HEK293 (cell line): ENCODE measurements around the gene D2HGDH.

Source experiments
- CTCF ChIA-PET: fragments of 350-600 bp; formaldehyde crosslinking; extraction: SDS; loops from one replicate; lab custom pipeline; 2021; ENCODE audit warnings: antibody characterized with exemption; lab: Yijun Ruan, JAX
- POLR2A ChIA-PET: fragments of 300-600 bp; formaldehyde crosslinking; extraction: SDS; loops from one replicate; lab custom pipeline; 2020; ENCODE audit warnings: antibody characterized with exemption, inconsistent platforms; lab: Yijun Ruan, JAX
- H3K27ac ChIP-seq: fragments of 200-500 bp; sonication (Bioruptor generic); 2 replicates; pipeline ENCODE4 v1.5.1; 2014; ENCODE audit warnings: low read depth, low read length, control low read depth, inconsistent platforms; ENCODE audit errors: extremely low read depth
- H3K36me3 ChIP-seq, 2 experiments: fragments of 200-500 bp in 1 of 2; sonication (Bioruptor generic) in 1 of 2; 1 replicate in 1 of 2; 2 replicates in 1 of 2; pipeline ENCODE4 v1.5.1; 2014 to 2017; ENCODE audit warnings: inconsistent platforms in 2 of 2, low read length in 2 of 2; ENCODE audit not compliant: control insufficient read depth in 2 of 2, insufficient read depth in 1 of 2
- H3K4me1 ChIP-seq: fragments of 200-500 bp; sonication (Bioruptor generic); 2 replicates; pipeline ENCODE4 v1.5.1; 2014; ENCODE audit warnings: mild to moderate bottlenecking, low read length, inconsistent platforms; ENCODE audit not compliant: control insufficient read depth, insufficient read depth
- H3K4me3 ChIP-seq: 2 replicates; pipeline ENCODE4 v1.5.1; 2011; ENCODE audit warnings: low read depth, mild to moderate bottlenecking, control low read depth, low read length, moderate library complexity
- H3K9me3 ChIP-seq: fragments of 200-500 bp; sonication (Bioruptor generic); 2 replicates; pipeline ENCODE4 v1.5.1; 2014; ENCODE audit warnings: low read depth, low read length, inconsistent platforms; ENCODE audit not compliant: control insufficient read depth, insufficient read depth
- FEZF1 ChIP-seq: fragments of 450-650 bp; formaldehyde crosslinking; IDR thresholded peaks from 2 replicates; pipeline ENCODE4 v1.5.1; 2016; ENCODE audit warnings: missing biosample characterization, missing genetic modification characterization
- GLI2 ChIP-seq: fragments of 450-650 bp; formaldehyde crosslinking; IDR thresholded peaks from 2 replicates; pipeline ENCODE4; 2017; ENCODE audit warnings: missing biosample characterization, missing genetic modification characterization, low read depth, borderline replicate concordance
- KLF9 ChIP-seq: fragments of 450-650 bp; formaldehyde crosslinking; IDR thresholded peaks from 2 replicates; pipeline ENCODE4 v1.5.1; 2016; ENCODE audit warnings: missing biosample characterization, missing genetic modification characterization, low read depth
- OSR2 ChIP-seq: fragments of 450-650 bp; formaldehyde crosslinking; IDR thresholded peaks from 2 replicates; pipeline ENCODE4 v1.5.1; 2016; ENCODE audit warnings: missing biosample characterization, missing genetic modification characterization
- RBAK ChIP-seq: fragments of 450-650 bp; formaldehyde crosslinking; IDR thresholded peaks from 2 replicates; pipeline ENCODE4 v1.5.1; 2016; ENCODE audit warnings: missing biosample characterization, missing genetic modification characterization
- SCRT1 ChIP-seq: fragments of 450-650 bp; formaldehyde crosslinking; IDR thresholded peaks from 2 replicates; pipeline ENCODE4 v1.5.1; 2016; ENCODE audit warnings: missing biosample characterization, missing genetic modification characterization, borderline replicate concordance
- YY1 ChIP-seq: fragments of 450-650 bp; formaldehyde crosslinking; IDR thresholded peaks from 2 replicates; pipeline ENCODE4 v1.5.1; 2018; ENCODE audit warnings: missing biosample characterization, missing genetic modification characterization
- ZBTB10 ChIP-seq: fragments of 450-650 bp; formaldehyde crosslinking; IDR thresholded peaks from 2 replicates; pipeline ENCODE4 v1.5.1; 2016; ENCODE audit warnings: missing biosample characterization, missing genetic modification characterization
- ZBTB49 ChIP-seq: fragments of 450-650 bp; formaldehyde crosslinking; IDR thresholded peaks from 2 replicates; pipeline ENCODE4 v1.5.1; 2016; ENCODE audit warnings: missing biosample characterization, missing genetic modification characterization, low read depth
- ZNF175 ChIP-seq: fragments of 450-650 bp; formaldehyde crosslinking; IDR thresholded peaks from 2 replicates; pipeline ENCODE4 v1.5.1; 2016; ENCODE audit warnings: missing biosample characterization, missing genetic modification characterization
- ZNF341 ChIP-seq: fragments of 450-650 bp; formaldehyde crosslinking; IDR thresholded peaks from 2 replicates; pipeline ENCODE4; 2016; ENCODE audit warnings: low read depth, missing biosample characterization, missing genetic modification characterization
- ZNF473 ChIP-seq: fragments of 450-650 bp; formaldehyde crosslinking; IDR thresholded peaks from 2 replicates; pipeline ENCODE4 v1.5.1; 2017; ENCODE audit warnings: missing biosample characterization, missing genetic modification characterization
- ZNF529 ChIP-seq: fragments of 450-650 bp; formaldehyde crosslinking; IDR thresholded peaks from 2 replicates; pipeline ENCODE4 v1.5.1; 2017; ENCODE audit warnings: missing genetic modification characterization, missing biosample characterization; ENCODE audit not compliant: insufficient replicate concordance
- ZNF600 ChIP-seq: fragments of 450-650 bp; formaldehyde crosslinking; IDR thresholded peaks from 2 replicates; pipeline ENCODE4 v1.5.1; 2016; ENCODE audit warnings: missing biosample characterization, missing genetic modification characterization
- ZNF629 ChIP-seq: fragments of 450-650 bp; formaldehyde crosslinking; IDR thresholded peaks from 2 replicates; pipeline ENCODE4 v1.5.1; 2017; ENCODE audit warnings: missing biosample characterization, missing genetic modification characterization
- ZNF654 ChIP-seq: fragments of 450-650 bp; formaldehyde crosslinking; IDR thresholded peaks from 2 replicates; pipeline ENCODE4 v1.5.1; 2016; ENCODE audit warnings: low read depth, missing biosample characterization, missing genetic modification characterization
- ZNF664 ChIP-seq: fragments of 450-650 bp; formaldehyde crosslinking; IDR thresholded peaks from 2 replicates; pipeline ENCODE4 v1.5.1; 2016; ENCODE audit warnings: missing biosample characterization, missing genetic modification characterization
- ZNF707 ChIP-seq: fragments of 450-650 bp; formaldehyde crosslinking; IDR thresholded peaks from 2 replicates; pipeline ENCODE4 v1.5.1; 2016; ENCODE audit warnings: missing biosample characterization, missing genetic modification characterization
- ZNF76 ChIP-seq: fragments of 450-650 bp; formaldehyde crosslinking; IDR thresholded peaks from 2 replicates; pipeline ENCODE4; 2016; ENCODE audit warnings: low read depth, missing biosample characterization, missing genetic modification characterization, borderline replicate concordance
- ZNF785 ChIP-seq: fragments of 450-650 bp; formaldehyde crosslinking; IDR thresholded peaks from 2 replicates; pipeline ENCODE4 v1.5.1; 2016; ENCODE audit warnings: missing biosample characterization, missing genetic modification characterization
- ZNF791 ChIP-seq: fragments of 450-650 bp; formaldehyde crosslinking; IDR thresholded peaks from 2 replicates; pipeline ENCODE4 v1.5.1; 2016; ENCODE audit warnings: missing biosample characterization, missing genetic modification characterization
- ZNF830 ChIP-seq: fragments of 450-650 bp; IDR thresholded peaks from 2 replicates; pipeline ENCODE4 v1.5.0; 2018; ENCODE audit warnings: missing biosample characterization, missing genetic modification characterization, low read depth, mild to moderate bottlenecking, moderate library complexity

D2HGDH gene

GRCh38 chr2:241753493-241753892 lies 19.1 kb downstream of the D2HGDH start:
- no peaks in the 10 kb centered on the region for H3K9me3 ChIP-seq
- H3K27ac ChIP-seq = no peak overlapping the region
- no peaks in the 10 kb centered on the region for H3K4me1 ChIP-seq
- ChIA-PET POLR2A (no interaction called here), CTCF (interaction anchor here (0.6 kb wide), 1 partner anchor 1489 kb away, joined by 3 read pairs; no protein-coding TSS in a partner anchor)
- H3K4me3 ChIP-seq = no peak overlapping the region
- TF ChIP-seq ZNF664 (tag by site-specific recombination) (no peak), ZNF629 (tag by site-specific recombination) (no peak), SCRT1 (no peak), ZBTB49 (tag by site-specific recombination) (no peak), ZNF76 (tag by site-specific recombination) (no peak), KLF9 (no peak), ZNF341 (tag by site-specific recombination) (no peak), ZBTB10 (tag by site-specific recombination) (no peak), ZNF529 (tag by site-specific recombination) (no peak), RBAK (tag by site-specific recombination) (no peak), ZNF785 (tag by site-specific recombination) (no peak), ZNF600 (tag by site-specific recombination) (no peak), ZNF830 (tag by site-specific recombination) (no peak), ZNF654 (tag by site-specific recombination) (no peak), ZNF175 (tag by site-specific recombination) (no peak), ZNF707 (tag by site-specific recombination) (no peak)
- H3K36me3 ChIP-seq = peaks cover 0 to 67% of the 10 kb centered on the region in 2 experiments; a peak in 2 of 3 replicates

DNA sequence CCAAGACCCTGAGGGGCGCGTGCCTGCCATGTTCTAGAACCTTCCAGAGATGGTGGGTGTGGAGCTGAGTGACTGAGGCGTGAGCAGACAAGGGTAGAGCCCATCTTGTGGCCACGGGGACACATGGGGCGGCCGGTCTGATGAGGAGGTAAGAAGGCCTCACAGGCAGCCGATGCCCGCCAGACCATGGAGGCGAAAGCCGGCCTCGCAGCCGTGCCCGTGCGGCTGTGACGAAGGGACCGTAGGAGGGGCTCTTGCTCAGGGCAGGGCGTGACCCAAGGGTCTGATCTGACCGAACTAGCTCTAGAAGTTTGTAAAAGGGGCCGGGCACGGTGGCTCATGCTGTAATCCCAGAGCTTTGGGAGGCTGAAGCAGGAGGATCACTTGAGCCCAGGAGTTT lies 19.6 kb downstream of the D2HGDH start:
- POLR2A ChIA-PET = no interaction called here
- no peak overlapping the region for H3K4me3 ChIP-seq
- H3K36me3 ChIP-seq = peaks cover 0 to 63% of the 10 kb centered on the region in 2 experiments; a peak in 2 of 3 replicates
- no peaks in the 10 kb centered on the region for H3K9me3 ChIP-seq
- CTCF ChIA-PET = interaction anchor here (0.6 kb wide), 1 partner anchor 1490 kb away, joined by 3 read pairs; no protein-coding TSS in a partner anchor
- no peak overlapping the region for H3K27ac ChIP-seq
- no peak for TF ChIP-seq ZNF791 (tag by site-specific recombination)
- TF ChIP-seq GLI2 (tag by site-specific recombination) = no peak
- no peak for TF ChIP-seq OSR2 (tag by site-specific recombination)
- no peak for TF ChIP-seq YY1 (tag by site-specific recombination)
- TF ChIP-seq FEZF1 = no peak
- TF ChIP-seq ZNF664 (tag by site-specific recombination) = no peak
- no peak for TF ChIP-seq ZNF473 (tag by site-specific recombination)
- TF ChIP-seq, all 188 proteins: peak for 0
- H3K4me1 ChIP-seq = no peaks in the 10 kb centered on the region
